Neural crest cell (in vitro differentiated cells): ENCODE data around the gene DHRS9. TPM values are rescaled to one million over a fixed set of nuclear protein-coding genes. Genes with fewer than 3 reads are reported as not detected.

ENCODE experiments used
- DNase-seq: peaks from one replicate; pipeline ENCODE4 v3.0.0; 2021; ENCODE audit warnings: low read depth, mixed read lengths, low spot score
- H3K27ac Mint-ChIP-seq: one replicate; pipeline ENCODE4 v1.8.0; 2021; ENCODE audit warnings: mild to moderate bottlenecking, mixed read lengths; ENCODE audit not compliant: unreplicated experiment
- H3K27me3 Mint-ChIP-seq: 2 replicates; pipeline ENCODE4 v1.8.0; 2021; ENCODE audit warnings: low read depth, mild to moderate bottlenecking, mixed read lengths
- H3K36me3 Mint-ChIP-seq: 2 replicates; pipeline ENCODE4 v1.8.0; 2021; ENCODE audit warnings: low read depth, mild to moderate bottlenecking, mixed read lengths
- H3K4me1 Mint-ChIP-seq: 2 replicates; pipeline ENCODE4 v1.8.0; 2021; ENCODE audit warnings: mixed read lengths
- H3K4me3 Mint-ChIP-seq: one replicate; pipeline ENCODE4 v1.8.0; 2021; ENCODE audit warnings: mild to moderate bottlenecking, mixed read lengths
- H3K9me3 Mint-ChIP-seq: 2 replicates; pipeline ENCODE4 v1.8.0; 2021; ENCODE audit warnings: mixed read lengths
- CTCF ChIP-seq: fragments of 200-600 bp; sonication (generic); conservative IDR thresholded peaks from 2 replicates; pipeline ENCODE4 v1.5.0; 2021; ENCODE audit warnings: antibody characterized with exemption, mild to moderate bottlenecking
- total RNA-seq: library from RNA; stranded (reverse); gene quantifications from 2 replicates; pipeline ENCODE4 v1.2.1, GENCODE V29; 2021

Gene DHRS9
- total RNA-seq, 1 donor from 2014 or later = not detected

GRCh38 chr2:169038338-169038757 is 31.0 kb upstream of the DHRS9 start:
- Mint-ChIP-seq H3K9me3 (peaks cover 15% of the 10 kb centered on the region), H3K4me3 (no peak overlapping the region), H3K4me1 (peaks cover 6% of the 10 kb centered on the region), H3K27me3 (no peaks in the 10 kb centered on the region), H3K27ac (no peak overlapping the region), H3K36me3 (peaks cover 9% of the 10 kb centered on the region)
- TF ChIP-seq CTCF = no peak
- no peak for DNase-seq

GRCh38 chr2:169039702-169040101 is 29.7 kb upstream of the DHRS9 start:
- no peaks in the 10 kb centered on the region for H3K4me1 Mint-ChIP-seq
- peaks cover 19% of the 10 kb centered on the region for H3K9me3 Mint-ChIP-seq
- no peak overlapping the region for H3K27ac Mint-ChIP-seq
- no peak for DNase-seq
- peaks cover 13% of the 10 kb centered on the region for H3K36me3 Mint-ChIP-seq
- H3K27me3 Mint-ChIP-seq = no peaks in the 10 kb centered on the region
- no peak for TF ChIP-seq CTCF
- no peak overlapping the region for H3K4me3 Mint-ChIP-seq

- TF ChIP-seq CTCF = no peak
- H3K4me1 Mint-ChIP-seq = no peaks in the 10 kb centered on the region
- H3K4me3 Mint-ChIP-seq = no peak overlapping the region
- H3K9me3 Mint-ChIP-seq = peaks cover 29% of the 10 kb centered on the region
- no peak for DNase-seq
- no peaks in the 10 kb centered on the region for H3K27me3 Mint-ChIP-seq
- no peak overlapping the region for H3K27ac Mint-ChIP-seq
- peaks cover 20% of the 10 kb centered on the region for H3K36me3 Mint-ChIP-seq
These were observed 27.8 kb upstream of the DHRS9 start for GRCh38 chr2:169041594-169041993.

- Mint-ChIP-seq H3K4me3 (no peak overlapping the region), H3K9me3 (peaks cover 29% of the 10 kb centered on the region), H3K36me3 (peaks cover 20% of the 10 kb centered on the region), H3K4me1 (no peaks in the 10 kb centered on the region), H3K27me3 (no peaks in the 10 kb centered on the region), H3K27ac (no peak overlapping the region)
- no peak for DNase-seq
- TF ChIP-seq CTCF = no peak
These were observed 26.5 kb upstream of the DHRS9 start for GRCh38 chr2:169042856-169043255.

GRCh38 chr2:169046440-169047151 is 22.8 kb upstream of the DHRS9 start:
- no peak for DNase-seq
- Mint-ChIP-seq H3K27ac (no peak overlapping the region), H3K9me3 (peaks cover 23% of the 10 kb centered on the region), H3K4me1 (no peaks in the 10 kb centered on the region), H3K4me3 (no peak overlapping the region), H3K36me3 (peaks cover 20% of the 10 kb centered on the region), H3K27me3 (no peaks in the 10 kb centered on the region)
- no peak for TF ChIP-seq CTCF
